ENCODE data around the gene APBB2.
"Not testable (repeated sequence)": the region's sequence is repeated elsewhere in the genome, so short reads cannot be mapped to it uniquely, and the experiment has no call there.

Gene APBB2

DNA sequence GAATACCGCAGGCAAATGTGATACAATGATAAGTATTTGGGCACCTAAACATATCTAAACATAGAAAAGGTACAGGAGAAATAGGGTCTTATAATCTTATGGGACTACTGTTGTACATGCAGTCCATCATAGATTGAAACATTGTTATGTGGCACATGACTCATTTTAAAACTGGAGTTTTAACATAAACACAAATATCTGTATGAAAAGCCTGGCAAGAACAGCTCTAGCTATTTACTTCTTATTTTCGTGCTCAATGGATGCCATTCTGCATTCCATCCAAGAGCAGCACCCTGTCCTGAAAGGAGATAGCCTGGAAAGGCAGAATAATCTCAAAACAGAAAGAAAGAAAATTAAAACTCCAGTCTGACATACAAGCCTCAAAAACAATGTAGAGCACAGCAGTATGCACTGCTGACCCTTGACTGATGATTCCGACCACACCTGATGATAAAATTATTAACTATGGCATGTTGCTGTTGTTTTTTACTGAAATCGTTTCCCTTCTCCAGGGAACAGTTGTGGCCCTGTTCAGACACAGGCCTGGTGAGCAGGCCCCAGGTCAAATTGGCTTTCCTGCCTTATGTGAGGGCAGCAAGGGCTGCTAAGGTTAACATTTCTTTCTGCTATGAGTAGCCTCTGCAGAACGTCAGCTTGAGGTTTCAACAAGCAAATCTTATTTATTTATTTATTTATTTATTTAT lies 152.7 kb downstream of the APBB2 start:
- no peak for DNase-seq (ENCODE audit: low read depth, low spot score)

DNA sequence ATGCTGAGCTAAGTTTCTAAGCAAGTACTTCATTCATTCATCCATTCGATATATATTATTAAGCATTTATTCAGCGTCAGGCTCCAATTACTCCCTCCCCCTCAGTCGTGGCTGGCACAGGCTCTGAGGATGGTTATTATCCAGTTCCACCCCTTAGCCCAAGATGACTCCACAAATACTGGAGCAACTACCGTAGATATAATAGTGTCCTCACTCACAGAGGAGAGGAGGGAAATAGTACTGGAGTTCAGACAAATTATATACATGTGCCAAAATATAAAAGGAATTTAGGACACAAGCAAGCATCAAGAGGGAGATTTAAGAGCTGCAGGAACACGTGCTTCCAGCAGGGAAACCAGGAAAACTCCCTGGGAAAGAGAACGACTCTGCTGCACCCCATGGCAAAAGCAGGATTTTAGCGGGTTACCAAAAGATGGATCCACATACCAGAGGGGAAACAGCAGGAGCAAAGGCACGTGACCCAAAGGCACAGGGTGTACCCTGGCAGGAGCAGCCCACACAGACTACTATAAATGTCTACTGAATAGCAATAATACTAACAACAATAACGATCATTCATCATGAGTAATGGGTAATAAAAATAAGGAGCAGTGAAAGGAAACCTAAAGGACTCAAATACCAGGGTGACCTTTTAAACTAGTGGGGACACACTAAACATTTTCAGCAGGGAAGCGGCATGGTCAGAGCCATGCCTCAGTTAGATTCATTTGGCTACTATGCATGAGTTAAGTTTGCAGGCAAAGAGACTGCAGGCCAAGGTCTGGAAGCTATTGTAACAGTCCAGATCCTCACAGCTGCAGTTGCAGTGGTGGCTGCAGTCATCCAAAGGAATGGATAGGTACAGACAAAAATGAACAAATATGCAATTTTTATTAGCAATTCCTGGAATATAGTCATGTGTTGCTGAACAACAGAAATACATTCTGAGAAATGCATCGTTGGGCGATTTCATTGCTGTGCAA lies 153.7 kb downstream of the APBB2 start:
- DNase-seq (ENCODE audit: low read depth, low spot score) = no peak

DNA sequence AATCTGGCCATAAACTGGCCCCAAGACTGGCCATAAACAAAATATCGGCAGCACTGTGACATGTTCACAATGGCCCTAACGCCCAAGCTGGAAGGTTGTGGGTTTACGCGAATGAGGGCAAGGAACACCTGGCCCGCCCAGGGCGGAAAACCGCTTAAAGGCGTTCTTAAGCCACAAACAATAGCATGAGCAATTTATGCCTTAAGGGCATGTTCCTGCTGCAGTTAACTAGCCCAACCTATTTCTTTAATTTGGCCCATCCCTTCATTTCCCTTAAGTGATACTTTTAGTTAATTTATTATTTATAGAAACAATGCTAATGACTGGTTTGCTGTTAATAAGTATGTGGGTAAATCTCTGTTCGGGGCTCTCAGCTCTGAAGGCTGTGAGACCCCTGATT lies 154.9 kb downstream of the APBB2 start:
- DNase-seq (ENCODE audit: low read depth, low spot score) = not testable (repeated sequence)

DNA sequence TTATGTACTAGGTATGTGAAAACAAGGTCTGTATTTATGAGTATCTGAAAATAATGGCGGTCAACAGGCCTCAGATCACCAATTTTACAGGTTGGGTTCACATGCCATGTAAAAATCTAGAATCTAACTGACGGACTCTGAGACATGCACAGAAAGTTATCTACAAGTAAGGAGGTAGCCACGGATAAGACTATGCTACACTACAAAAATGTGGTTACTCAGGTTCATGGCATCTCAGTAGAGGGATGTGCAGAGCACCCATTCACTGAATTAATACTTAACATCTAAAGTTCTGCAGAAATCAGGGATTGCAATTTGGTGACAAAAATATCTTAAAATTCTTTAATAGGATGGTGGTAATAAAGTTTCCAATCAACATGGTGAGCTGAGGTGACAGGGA lies 155.9 kb downstream of the APBB2 start:
- DNase-seq (ENCODE audit: low read depth, low spot score) = no peak

GRCh38 chr4:41057467-41057866 lies 156.9 kb downstream of the APBB2 start:
- DNase-seq (ENCODE audit: low read depth, low spot score) = no peak

GRCh38 chr4:41052287-41052686 lies 162.1 kb downstream of the APBB2 start:
- DNase-seq (ENCODE audit: low read depth, low spot score) = no peak

GRCh38 chr4:41050880-41051775 lies 163.2 kb downstream of the APBB2 start:
- DNase-seq (ENCODE audit: low read depth, low spot score) = no peak

- no peak for DNase-seq (ENCODE audit: low read depth, low spot score)
These were observed 164.2 kb downstream of the APBB2 start for GRCh38 chr4:41050116-41050515.

- DNase-seq (ENCODE audit: low read depth, low spot score) = not testable (repeated sequence)
These were observed 165.2 kb downstream of the APBB2 start for GRCh38 chr4:41049176-41049575.

- DNase-seq (ENCODE audit: low read depth, low spot score) = no peak
These were observed 169.6 kb downstream of the APBB2 start for GRCh38 chr4:41044791-41045190.

DNA sequence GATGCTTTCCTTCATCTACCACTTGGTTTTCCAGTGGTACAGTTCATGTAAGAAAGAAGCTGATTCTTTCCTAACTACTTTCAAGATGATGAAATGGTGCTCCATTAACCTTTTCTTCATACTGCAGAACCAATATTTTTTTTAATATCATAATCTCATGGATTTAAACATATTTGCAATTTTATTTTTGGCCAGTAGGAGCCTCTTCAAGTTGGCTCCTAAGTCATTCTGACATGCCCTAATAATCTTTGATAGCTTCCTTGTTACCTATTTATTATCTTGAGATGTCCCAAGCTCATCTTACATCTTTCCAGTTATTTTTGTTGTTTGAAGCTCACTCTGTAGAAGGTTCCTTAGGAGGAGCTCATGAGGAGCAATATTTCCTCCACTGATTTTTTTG lies 170.2 kb downstream of the APBB2 start:
- no peak for DNase-seq (ENCODE audit: low read depth, low spot score)

DNA sequence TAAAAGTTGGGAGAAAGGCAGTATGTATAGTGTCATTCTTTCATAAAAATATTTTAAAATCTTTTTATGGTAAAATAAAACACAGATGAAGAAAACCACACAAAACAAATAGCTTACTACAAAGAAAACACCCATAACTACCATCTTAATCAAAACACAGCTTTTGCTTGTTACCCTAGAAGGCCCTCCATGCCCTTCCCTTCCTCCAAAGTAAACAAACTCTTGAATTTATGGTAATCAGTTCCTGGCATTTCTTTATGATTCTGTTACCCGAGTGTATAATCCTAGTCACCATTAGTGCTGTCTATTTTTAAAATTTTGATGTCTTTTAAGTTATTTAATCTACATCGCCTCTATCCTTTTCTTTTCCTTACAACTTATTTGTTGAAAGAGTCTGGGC lies 170.9 kb downstream of the APBB2 start:
- no peak for DNase-seq (ENCODE audit: low read depth, low spot score)

DNA sequence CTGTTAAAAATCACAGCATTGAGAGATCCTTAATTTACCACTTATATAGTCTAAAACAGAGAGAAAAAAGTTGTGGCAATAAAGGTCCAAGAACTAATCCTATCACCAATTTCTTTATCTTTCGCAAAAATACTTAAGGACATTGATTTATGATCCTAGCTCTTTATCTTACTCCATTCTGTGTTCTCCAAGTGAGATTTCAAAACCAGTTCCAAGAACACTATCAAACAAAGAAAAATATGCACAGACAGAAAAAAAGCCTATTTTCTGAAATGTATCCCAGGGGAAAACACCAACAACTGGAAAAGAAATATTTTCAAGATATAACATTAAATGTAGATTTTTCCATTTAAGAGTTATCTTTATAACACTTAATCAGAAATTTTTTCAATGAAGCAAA lies 172.8 kb downstream of the APBB2 start:
- DNase-seq (ENCODE audit: low read depth, low spot score) = no peak

DNA sequence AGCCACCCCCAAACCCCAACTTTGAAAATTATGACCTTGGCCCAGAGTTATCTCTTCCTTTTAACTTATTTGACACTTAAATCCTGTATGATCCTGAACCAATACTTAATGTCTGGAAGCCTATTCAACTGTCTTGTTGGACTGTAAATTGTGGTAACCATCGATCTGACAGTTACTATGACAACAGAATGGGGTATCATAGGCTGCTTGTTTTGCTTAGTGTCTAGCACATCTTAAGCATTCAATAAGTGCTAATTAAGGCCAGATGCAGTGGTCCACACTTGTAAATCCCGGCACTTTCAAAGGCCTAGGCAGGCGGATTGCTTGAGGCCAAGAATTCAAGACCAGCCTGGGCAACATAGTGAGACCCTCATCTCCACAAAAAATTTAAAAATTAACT lies 175.0 kb downstream of the APBB2 start:
- no peak for DNase-seq (ENCODE audit: low read depth, low spot score)

GRCh38 chr4:41038304-41038703 lies 176.0 kb downstream of the APBB2 start:
- no peak for DNase-seq (ENCODE audit: low read depth, low spot score)

GRCh38 chr4:41029098-41029497 lies 185.2 kb downstream of the APBB2 start:
- no peak for DNase-seq (ENCODE audit: low read depth, low spot score)

DNA sequence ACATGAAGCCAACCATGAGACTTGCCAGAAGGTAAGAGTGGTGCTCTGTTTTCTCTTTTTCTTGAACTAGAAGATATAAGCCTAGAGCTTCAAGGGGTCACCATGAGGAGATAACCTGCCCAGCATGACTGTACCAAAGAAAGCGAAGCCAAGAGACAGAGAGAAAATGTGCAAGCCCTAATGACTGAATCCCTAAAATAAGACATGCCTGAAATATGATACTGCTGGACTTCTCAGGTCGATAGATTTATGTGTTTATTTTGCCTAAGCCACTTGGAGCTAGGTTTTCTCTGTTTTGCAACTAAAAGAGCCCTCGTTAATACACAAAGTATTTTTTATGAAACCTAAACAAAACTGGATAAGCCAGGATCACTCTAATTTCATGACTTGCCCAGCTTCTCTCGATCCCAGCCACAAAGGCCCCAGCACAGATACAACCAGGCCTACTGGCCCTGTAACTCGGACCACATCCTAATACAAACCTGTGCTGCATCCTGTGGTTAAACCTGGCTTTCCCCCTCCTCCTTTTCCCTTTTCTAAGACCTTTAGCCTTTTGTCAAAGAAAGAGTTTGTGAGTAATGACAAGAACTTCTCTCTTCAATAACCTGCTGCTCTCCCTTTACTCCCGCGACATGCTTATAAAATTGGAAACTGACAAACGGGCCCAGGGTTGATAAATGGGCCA lies 185.8 kb downstream of the APBB2 start:
- DNase-seq (ENCODE audit: low read depth, low spot score) = no peak

DNA sequence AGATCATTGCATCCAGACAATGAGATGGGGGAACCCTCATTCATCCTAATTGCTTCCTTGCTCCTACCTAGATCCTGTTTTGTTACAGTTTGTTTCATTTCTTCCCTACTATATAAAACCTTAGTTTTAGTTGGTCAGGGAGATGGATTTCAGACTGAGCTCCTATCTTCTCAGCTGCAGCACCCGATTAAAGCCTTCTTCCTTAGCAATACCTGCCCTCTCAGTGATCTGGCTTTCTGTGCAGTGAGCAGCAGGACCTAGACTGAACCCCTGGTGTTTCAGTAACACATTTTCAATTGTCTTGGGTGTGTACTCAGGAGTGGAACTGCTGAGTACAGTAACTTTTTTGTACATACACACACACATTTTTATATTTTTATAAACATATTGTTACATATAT lies 187.4 kb downstream of the APBB2 start:
- no peak for DNase-seq (ENCODE audit: low read depth, low spot score)

GRCh38 chr4:41025824-41026223 lies 188.5 kb downstream of the APBB2 start:
- no peak for DNase-seq (ENCODE audit: low read depth, low spot score)

DNA sequence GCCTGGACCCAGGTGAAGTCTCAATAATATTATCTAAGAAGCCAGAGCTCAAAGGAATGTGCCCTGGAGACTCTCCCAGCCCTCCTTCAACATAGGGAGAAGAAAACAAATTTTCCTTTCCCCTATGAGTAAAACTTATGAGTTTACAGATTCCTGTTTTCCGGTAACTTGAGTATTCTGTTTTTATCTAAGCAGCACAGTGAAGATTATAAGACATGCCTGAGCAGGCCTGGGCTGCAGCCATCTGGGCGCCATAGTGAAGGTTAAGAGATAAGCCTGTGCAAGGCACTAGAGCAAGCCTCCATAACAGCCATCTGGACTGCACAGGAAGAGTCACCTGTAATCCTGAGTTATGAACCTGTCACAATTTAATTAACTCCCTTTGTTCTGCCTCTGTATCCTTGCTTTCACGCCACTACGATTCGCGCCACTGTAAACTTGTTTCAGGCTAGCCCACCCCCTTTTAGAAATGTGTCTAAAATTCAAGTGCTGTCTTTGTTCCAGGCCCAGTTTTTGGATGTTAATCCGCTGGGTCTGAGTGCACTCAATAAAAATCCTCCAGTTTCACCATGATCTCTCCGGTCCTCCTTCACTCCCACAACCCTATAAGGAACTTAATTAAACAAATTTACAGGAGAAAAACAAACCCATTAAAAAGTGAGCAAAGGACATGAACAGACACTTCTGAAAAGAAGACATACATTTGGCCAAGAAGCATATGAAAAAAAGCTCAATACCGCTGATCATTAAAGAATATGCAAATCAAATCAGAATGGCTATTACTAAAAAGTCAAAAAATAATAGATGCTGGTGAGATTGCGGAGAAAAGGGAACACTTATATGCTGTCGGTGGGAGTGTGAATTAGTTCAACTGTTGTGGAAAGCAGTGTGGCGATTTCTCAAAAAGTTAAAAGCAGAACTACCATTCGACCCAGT lies 189.5 kb downstream of the APBB2 start:
- no peak for DNase-seq (ENCODE audit: low read depth, low spot score)
